Measurements from ENCODE around the gene ANKRD53.

- TF ChIP-seq CTCF (IDR thresholded peaks at IDR 0.05), result no peak
- TF ChIP-seq POLR2A (IDR thresholded peaks at IDR 0.05), result no peak
Observed at GRCh38 chr2:70966681-70967080, 11.7 kb upstream of the ANKRD53 start.

Measured in gastroesophageal sphincter (tissue), 3 donors.